ENCODE measurements around the gene MMP19. TPM values are rescaled to one million over a fixed set of nuclear protein-coding genes. Genes with fewer than 3 reads are reported as not detected.

The MMP19 gene
- 1.5 TPM for total RNA-seq

GRCh38 chr12:55842681-55843429 is at the start of gene MMP19:
MMP19 (minus strand) TSS chr12:55842936; CDS start chr12:55842830, 106 bp downstream.

GRCh38 chr12:55817345-55818139 is 25.2 kb downstream of the MMP19 start, which contains the start of the genes ORMDL2 and SARNP:
ORMDL2 (plus strand) TSS chr12:55818041; CDS start chr12:55819000, 959 bp downstream.
SARNP (minus strand) TSS chr12:55817724; CDS start chr12:55817701, 23 bp downstream.

Other genes starting within 250 kb of the MMP19 start
- not detected for gene OR10P1, start 206.0 kb downstream of the MMP19 start, total RNA-seq
- 79.3 TPM for gene ITGA7, start 135.0 kb downstream of the MMP19 start, total RNA-seq
- 71.4 TPM for gene BLOC1S1, start 126.9 kb downstream of the MMP19 start, total RNA-seq
- 19.6 TPM for gene RDH5, start 122.5 kb downstream of the MMP19 start, total RNA-seq
- gene CD63, start 113.9 kb downstream of the MMP19 start, total RNA-seq = 395 TPM
- gene GDF11, start 99.8 kb downstream of the MMP19 start, total RNA-seq = 11.4 TPM
- 38.0 TPM for gene SARNP, start 25.2 kb downstream of the MMP19 start, total RNA-seq
- 19.3 TPM for gene ORMDL2, start 24.9 kb downstream of the MMP19 start, total RNA-seq
- gene DNAJC14, start 13.3 kb downstream of the MMP19 start, total RNA-seq = 37.1 TPM
- 22.0 TPM for gene PYM1, start 85.0 kb upstream of the MMP19 start, total RNA-seq
- gene DGKA, start 88.2 kb upstream of the MMP19 start, total RNA-seq = 20.2 TPM
- gene PMEL, start 123.1 kb upstream of the MMP19 start, total RNA-seq = 3.2 TPM
- gene CDK2, start 123.9 kb upstream of the MMP19 start, total RNA-seq = 37.2 TPM
- 86.6 TPM for gene RAB5B, start 131.1 kb upstream of the MMP19 start, total RNA-seq
- 30.5 TPM for gene SUOX, start 154.3 kb upstream of the MMP19 start, total RNA-seq
- 6.0 TPM for gene IKZF4, start 178.1 kb upstream of the MMP19 start, total RNA-seq
- gene RPS26, start 199.0 kb upstream of the MMP19 start, total RNA-seq = 280 TPM
- gene ERBB3, start 237.2 kb upstream of the MMP19 start, total RNA-seq = 123 TPM

All from metanephros (tissue), 1 donor.